Stimulated activated CD8-positive, alpha-beta memory T cell treated with anti-CD3 and anti-CD28 coated beads, Interleukin-15, amount 100 ng/mL, for 48 hours (primary cell): ENCODE data around the gene SCTR.

Experiments used
- DNase-seq, 2 donors: peaks; one replicate each; pipeline ENCODE4 v3.0.0-alpha.2; 2020; ENCODE audit warnings: low read depth in 2 of 2

SCTR gene

DNA sequence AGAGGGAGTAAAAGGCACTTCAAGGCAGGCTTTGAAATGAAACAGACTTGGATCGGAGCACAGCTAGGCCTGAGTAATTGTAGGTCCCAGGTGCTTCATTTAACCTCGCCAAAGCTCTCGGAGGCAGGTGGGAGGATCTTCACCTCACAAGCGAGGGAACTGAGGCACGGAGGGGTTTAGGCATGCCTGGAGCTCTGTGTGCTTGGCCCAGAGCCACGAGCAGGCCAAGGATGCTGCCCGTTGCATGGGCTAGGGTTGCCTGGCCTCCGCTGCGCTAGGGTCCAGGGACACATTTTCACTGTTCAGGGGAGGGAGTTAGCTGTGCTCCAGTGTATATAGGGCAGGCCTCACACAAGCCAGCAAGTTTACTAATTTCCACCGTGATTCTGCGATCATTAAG lies 81.4 kb downstream of the SCTR start:
- DNase-seq, result no peak

DNA sequence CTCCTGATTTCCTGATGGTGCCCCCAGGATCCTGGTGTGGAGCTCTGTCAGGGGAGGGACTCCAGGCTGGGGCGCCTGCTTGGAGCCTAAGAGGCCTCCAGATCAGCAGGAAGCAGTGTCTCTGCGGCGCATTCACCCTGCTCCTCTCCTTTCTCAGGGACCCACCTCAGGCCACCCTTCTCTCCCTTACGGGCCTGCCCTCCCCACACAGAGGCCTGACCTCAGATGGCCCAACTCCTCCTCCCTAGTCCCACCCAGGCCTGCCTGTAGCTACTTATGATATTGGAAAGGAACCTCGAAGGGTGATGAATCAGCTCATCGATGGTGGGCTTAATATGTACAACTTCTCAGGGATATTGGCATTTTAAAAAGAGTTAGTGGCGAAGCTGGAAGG lies 82.1 kb downstream of the SCTR start:
- DNase-seq, result no peak

DNA sequence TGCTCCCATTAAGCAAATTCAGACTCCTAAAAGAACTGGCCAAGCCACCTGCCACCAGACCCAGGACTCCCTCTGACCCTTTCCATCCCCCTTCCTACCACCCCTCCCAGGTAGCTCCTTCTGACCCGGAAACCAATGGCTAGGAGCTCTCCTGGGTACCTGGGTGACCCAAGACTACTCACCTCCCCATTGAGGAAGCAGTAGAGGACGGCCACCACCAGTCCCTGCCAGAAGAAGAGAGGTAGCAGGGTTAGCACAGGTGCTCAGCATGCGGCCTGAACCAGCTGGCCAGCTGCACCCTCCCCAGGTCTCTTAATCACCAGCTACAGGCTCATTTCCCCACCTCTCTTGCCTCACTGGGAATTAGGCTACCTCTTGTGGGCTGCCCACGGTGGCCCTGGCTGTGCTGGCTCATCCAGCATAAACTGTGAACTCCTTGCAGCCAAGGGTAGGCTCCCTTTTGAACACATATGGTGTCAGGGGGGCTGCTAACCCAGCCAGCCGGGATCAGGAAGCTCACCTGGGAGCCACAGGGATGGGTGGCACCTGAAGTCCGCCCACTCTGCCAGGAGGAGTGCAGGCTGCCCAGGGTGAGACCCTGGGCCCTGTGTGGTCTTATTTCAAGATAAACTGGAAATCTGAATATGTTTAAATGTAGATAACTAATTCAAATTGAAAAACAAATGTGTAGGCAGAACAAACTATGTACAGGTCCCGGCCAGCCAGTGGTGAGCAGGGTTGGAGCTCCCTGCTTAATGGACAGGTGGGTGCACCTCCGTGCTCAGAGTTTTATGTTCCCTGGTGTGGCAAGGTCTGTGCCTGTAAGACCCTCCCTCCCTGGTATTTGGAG lies 82.7 kb downstream of the SCTR start:
- no peak for DNase-seq

DNA sequence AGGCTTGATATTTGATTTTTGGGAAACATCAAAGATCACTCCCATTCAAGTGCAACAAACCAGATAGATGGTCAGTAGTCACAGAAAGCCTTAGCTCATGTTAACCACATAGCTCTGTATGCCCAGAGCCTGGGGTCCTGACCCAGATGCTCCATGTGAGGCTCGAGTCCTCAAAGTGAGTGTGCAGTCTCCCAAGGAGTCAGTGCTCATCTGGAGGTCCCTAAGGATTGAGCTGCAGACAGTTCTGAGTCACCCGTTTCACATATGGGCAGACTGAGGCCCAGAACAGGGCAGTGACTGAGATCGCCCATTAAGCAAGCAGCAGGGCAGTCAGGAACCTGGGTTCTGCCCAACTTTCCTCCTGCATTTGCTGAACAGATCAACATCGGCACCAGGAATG lies 83.4 kb downstream of the SCTR start:
- DNase-seq, result no peak

DNA sequence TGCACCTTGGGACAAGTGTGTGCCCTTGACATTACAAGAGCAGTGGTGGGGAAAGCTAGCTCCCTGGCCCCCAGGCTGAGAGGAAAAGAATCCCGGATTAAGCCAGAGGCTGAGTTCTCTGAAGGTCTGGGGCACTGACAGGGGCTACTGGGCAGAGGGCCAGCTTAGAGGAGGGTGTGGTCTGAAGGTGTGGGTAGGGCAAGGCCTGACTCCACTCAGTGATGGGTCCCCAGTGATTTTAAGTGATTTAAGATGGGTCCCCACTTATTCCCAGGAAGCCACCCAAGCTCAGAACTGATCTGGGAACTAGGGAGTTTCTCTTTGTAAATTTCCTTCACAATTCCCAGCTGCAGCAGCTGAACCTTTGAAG lies 83.8 kb downstream of the SCTR start:
- no peak for DNase-seq

DNA sequence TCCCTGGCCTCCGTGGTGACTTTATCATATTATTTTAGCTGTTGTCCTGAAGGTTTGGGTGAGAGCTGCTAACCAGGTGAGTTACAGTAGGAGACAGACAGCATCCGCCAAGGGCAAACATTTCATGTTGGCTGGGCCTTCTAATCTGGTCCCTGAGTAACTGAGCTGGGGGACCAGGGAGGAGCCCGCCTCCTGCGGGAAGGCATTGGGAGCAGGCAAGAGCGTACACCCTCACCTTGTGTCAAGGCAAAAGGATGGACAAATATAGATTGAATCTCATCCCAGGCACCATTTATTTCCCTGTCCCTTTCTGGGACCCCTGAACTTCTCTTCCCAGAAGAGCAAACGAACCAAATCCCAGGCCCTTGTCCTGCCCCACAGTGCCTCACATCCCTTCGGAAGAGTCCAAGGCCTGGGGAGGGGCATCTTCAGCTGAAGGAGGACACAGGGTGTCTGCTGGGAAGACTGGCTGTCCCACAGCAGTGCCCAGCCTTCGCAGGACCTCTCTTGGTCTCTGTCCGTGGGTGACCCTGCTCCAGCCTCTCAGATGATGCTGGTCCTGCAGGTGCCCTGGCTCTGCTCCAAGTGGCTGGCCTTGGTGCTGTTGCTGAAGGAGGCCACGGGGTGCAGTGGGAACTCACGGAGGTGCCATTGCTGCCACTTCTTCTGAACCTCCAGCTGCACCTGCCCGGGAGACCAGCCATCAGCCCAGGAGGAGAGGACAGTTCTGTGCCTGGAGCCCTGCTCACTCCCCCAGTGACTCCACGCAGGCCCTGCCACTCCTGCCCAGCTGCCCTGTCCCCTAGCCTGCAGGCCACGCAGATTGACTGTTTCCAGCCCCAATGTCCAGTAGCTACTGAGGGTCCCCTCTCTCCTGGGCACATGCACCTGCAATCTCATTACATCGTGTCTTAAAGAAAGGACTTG lies 84.4 kb downstream of the SCTR start:
- DNase-seq, result no peak

DNA sequence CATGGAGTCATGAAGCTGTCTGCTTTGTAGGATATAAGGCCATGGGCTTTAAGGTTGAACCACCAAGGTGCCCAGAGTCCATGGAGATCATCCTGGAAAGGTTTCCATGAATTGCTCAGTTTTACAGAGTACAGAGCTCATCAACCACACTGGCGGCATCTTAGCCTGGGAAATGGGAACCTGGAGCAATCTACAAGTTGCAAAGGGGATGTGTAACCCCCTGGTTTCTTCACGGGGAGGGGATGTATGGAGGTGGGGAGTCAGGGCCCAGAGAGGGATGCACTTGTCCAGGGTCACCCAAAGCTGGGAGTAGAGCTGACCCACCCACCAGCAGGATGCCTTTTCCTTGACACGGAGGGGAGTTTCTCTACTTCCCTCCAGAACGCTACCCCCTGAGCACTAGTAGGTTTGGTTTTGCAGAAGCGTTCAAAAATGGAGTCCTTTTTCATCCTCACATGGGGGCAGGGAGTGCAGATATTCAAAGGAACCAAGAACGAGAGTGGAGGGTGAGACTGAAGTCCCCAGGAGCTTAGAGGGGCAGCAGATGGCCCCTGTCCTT lies 85.5 kb downstream of the SCTR start:
- no peak for DNase-seq

DNA sequence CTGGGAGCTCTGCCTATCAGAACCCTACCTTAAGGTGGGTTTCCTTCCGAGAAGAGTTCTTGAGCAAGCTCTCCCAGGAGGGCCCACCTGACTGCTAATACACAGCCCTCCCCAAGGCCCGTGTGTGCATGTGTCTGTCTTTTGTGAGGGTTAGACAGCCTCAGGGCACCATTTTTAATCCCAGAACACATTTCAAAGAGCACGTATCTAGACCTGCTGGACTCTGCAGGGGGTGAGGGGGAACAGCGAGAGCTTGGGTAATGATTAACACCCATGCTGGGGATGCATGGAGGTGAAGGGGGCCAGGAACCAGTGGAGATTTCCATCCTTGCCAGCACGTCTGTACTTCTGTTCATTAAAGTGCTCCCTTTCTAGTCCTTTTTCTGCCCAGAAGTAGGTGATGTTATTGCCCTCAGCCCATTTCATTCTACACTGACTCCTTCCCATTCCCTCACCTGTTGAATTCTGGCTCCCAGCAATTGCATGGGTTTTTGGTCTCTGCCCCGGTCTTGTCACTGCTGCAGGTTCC lies 86.1 kb downstream of the SCTR start:
- no peak for DNase-seq

DNA sequence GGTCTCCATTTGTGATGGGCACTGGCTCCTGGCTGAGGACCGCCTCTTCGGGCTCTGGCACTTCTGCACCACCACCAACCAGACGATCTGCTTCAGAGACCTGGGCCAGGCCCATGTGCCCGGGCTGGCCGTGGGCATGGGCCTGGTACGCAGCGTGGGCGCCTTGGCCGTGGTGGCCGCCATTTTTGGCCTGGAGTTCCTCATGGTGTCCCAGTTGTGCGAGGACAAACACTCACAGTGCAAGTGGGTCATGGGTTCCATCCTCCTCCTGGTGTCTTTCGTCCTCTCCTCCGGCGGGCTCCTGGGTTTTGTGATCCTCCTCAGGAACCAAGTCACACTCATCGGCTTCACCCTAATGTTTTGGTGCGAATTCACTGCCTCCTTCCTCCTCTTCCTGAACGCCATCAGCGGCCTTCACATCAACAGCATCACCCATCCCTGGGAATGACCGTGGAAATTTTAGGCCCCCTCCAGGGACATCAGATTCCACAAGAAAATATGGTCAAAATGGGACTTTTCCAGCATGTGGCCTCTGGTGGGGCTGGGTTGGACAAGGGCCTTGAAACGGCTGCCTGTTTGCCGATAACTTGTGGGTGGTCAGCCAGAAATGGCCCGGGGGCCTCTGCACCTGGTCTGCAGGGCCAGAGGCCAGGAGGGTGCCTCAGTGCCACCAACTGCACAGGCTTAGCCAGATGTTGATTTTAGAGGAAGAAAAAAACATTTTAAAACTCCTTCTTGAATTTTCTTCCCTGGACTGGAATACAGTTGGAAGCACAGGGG lies 87.1 kb downstream of the SCTR start:
- DNase-seq, result no peak

DNA sequence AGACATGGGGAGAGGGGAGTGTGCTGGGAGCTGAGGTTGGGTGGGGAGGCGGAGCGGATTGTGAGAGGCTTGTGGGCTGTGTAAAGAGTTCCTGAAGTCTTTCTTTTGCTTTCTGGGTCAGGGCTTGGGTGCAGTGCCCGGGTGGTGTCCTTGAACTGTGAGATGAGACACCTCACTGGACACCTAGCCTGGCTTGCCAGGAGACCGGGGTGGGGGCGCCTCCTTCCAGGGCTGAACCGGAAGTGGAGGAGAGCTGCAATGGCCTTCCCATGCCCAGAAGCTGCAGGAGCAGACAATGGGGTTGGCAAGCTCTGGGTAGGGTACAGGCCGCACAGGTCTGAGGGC lies 88.4 kb downstream of the SCTR start:
- no peak for DNase-seq

DNA sequence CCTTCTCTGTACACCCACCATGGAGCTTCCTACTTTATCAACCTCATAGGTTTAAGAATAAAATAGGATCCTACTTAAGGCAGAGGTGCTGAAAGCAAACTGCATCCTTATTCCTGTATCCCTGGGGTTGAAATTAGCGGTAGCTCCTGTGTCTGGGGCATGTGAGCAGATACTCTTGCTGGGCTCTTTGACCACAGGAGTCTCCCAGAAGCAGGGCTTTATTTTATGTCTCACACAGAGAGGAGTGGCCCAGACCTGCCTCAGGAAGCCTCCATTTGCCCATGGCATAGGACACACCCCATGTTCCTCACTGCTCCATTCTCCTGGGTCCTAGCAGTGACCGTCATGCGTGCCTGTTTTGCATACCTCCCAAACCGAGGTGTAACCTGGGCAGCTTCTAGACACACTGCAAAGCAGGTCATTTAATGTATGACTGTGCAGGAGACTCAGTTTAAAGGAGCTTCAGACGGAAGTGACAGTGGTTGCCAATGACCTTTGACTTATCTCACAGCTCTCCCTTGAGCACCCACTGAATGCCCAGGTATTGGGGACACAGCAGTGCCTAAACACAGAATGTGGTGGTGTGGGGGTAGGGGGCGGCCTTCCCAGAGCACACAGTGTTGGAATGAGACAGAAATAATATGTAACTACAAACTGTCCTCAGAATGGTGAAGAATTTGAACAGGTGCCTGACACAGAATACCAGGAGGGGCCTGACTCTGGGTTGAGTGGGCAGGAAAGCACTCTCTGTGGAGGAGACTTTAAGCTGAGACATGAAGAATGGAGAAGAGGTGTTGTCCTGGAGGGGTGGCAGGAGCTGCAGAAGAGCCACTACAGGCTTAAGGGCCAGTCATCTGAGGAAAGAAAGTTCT lies 89.0 kb downstream of the SCTR start:
- no peak for DNase-seq

DNA sequence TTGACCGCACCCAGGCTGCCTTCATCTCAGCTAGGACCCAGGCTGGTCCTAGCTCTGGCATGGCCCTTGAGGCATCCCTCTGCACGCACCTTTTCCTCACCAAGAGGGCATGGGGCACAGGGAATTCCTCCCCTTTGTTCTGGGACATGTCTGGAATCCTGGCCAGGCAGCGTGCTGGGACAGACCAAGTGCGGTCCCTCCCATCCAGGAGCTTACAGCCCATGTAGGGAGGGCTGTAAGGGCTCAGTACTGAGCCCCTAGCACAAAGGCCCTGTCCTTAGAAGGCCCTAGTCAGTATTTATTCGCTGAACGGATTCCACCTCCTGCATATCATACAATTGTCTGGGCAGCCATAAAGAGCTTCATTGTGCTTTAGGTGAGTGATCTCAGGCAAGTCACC lies 89.6 kb downstream of the SCTR start:
- DNase-seq, result no peak

DNA sequence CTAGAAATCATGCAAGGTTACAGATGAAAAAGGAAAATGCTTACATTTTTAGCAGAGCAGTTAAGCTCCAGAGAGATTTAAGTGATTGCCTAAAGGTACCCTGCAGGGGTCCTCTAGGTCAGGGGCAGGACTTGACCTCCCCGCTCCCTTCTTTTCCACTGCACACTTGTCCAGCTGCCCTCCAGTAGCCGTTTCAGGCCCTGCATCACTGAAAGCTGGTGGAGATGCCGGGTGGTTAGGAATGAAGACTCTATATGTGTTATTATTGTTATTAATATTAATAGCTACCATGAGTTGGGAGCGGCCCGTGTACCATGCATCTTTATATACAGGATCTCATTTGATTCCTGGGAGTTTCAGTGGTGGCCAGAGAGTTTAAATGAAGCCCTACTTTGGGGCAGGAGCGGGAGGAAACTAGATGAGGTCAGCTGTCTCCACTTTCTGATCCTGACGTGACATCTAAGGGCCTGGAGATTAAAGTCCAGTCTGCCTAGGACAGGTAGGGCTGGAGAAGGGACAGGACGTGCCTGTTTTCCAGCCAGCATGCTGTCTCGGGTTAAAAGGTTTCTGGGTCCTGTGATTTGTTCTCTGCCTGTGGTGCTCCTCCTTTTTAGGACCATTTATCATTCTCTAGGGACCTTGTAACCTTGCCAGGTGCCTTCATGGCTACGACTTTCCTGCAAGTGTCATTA lies 90.5 kb downstream of the SCTR start:
- no peak for DNase-seq

DNA sequence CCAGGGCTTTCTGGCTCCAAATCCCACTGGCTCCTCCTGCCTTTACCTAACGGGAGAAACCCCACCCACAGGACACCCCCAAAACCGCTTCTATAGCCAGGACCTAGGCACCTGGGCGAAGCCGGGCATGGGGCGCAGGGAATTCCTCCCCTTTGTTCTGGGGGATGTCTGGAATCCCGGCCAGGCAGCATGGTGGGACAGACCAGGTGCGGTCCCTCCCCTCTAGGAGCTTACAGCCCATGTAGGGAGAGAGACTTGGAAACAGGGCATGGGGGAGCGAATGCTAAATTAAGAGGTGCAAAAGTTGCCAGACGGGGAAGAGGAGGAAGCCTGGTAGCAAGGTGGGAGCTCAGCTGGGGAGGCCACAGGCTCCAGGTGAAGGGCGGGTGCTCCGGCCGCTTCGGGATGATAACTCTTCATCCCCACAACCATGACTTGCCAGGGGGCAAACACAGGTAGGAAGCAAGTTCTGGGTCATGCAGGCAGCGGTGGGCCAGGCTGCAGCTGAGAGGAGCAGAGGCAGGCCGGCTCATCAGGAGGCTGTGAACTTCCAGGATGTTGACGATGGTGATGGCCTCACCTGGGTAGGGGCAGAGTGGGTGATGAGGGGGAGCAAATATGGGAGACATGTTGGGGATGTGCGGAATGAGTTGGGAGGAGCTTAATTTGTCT lies 91.3 kb downstream of the SCTR start:
- DNase-seq, result no peak

DNA sequence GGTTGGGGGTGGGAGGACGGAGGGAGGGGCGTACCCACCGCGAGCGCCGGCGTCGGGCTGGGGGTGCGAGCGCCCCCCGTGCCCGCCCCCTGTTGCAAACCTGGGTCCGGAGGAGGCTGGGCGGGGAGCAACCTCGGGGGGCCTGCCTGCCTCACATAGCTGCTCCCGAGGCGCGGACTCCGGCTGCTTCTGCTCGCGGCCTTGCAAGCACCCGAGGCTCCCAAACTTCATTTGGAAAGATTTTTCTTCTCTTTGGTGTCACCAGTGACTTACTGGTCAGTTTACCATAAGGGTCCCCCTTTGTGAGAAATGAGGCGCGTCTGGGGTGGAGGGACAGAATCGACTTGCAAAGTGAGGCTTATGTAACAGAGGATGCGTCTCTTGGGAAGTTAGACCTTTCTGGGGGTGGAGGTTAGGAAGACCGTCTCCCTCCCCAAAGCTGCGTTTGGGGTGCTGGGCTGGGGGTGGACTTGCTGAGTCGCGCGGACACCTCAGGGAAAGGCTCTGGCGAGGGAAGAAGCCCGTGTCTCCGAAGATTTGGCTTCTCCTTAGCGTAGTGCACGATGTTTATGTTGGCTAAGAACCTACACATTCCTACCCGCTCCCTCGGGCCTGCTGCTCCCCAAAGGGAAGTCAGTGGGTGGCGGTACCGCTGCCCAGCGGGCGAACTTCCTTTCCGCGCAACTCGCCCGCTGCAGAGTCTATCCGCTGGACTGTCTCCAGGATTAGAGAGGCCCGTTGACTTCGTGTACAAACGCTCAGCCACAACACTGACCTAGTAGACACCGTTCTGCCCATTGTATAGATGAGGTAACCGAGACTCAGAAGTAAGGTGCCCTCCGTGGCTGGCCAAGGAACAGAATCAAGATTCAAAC lies 92.1 kb downstream of the SCTR start:
- DNase-seq, result no peak

DNA sequence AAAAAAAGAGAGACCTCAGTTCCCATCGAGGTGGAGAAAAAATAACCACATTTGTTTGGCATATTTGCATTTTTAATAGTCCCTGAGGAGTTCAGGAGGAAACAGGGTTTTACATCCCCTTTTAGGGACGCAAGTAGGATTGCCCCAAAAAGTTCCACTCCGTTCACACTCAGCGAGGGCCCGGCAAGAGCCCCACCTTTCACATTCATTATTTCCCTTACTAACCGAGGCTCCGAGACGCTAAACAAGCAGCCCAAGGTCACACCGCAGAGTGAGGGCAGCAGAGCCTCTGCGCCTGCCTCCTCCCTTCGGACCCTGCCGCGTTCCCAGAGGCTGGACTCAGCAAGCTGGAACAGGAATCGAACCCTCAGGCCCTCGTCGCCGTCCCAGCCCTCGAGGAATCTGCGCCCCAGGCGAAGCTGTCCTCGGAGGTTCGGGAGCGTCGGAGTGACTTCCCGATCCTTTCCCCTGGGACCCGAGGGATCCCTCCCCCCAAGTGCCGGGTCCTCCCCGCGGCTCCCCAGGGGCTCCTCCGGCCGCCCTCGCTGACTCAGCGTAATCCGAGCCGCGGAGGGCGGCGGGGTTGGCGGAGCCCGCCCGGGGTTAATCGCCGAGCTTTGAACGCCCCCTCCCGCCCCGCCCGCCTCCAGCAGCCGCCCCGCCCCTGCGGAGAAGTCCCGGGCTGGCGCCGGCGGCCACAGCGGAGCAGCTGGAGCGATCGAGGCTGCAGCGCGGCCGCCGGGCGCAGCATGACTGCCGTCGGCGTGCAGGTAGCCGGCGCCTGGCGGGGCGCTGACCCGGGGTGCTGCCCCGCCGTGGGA lies 92.9 kb downstream of the SCTR start, which contains the start of gene TMEM37:
Gene TMEM37, plus strand, starts transcription at position 700 of the 821 bp plus-strand sequence. Its CDS starts 50 bp downstream, at position 750.
- no peak for DNase-seq

DNA sequence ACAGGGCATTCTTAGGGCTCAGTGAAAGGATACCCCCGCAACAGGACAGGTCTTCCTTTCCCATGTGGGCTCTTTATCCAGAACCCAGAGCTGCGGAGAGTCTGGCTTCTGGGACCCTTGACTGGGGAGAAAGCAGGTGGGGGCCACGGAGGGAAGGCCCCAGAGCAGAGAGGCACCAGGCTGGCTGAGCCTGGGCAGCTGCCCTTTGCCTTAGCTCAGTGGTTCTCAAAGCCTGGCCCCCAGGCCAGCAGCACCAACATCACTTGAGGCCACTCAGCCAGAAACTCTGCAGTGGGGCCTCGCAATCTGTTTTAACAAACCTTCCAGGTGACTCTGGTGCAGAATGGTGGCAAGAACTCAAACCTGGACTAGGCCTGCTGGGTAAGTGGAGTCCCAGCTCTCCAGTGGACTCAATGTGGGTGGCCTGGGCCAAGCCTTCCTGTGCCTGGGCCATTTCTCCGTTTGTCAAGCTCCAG lies 94.2 kb downstream of the SCTR start:
- no peak for DNase-seq
